ENCODE results near the gene GLYATL2.

Gene GLYATL2

DNA sequence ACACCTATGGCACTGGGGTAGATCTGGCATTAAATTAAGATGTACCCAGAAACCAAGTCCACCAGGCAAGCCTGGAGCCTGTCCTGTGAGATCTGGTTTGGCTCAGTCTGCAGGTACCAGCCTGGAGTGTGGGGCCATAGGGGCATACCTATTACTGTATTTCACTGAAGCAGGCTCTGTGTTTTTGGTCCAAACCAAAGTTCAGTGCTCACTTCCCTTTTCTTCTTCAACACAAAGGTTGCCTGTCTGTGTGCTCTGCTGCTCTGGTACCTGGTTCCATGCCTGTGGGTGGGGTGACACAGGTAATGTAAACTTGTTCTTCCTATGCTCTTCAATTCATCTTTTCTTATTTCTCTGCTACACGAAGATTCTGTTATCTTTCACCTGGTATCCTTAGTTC lies 19.8 kb upstream of the GLYATL2 start:
- no peak for DNase-seq (ENCODE audit: low spot score)
- Histone ChIP-seq H4K8ac (ENCODE audit: low read depth, low read length) (no peak overlapping the region), H3K27me3 (ENCODE audit: control insufficient read depth in 3 of 3, insufficient read depth in 3 of 3, low read depth in 1 of 3, low read length in 3 of 3) (no peaks in the 10 kb centered on the region), H3K4me1 (ENCODE audit: control insufficient read depth in 2 of 2, insufficient read depth in 1 of 2, low read depth in 1 of 2, low read length in 2 of 2) (no peaks in the 10 kb centered on the region), H3K4ac (ENCODE audit: low read length) (no peak overlapping the region), H2BK5ac (ENCODE audit: low read length) (no peak overlapping the region), H2AK5ac (ENCODE audit: low read depth, low read length) (no peak overlapping the region), H2BK15ac (ENCODE audit: low read length) (no peak overlapping the region), H3K18ac (ENCODE audit: low read length) (no peak overlapping the region), H2AFZ (ENCODE audit: low read length) (no peak overlapping the region), H3K27ac (replicated peaks; ENCODE audit: low read length) (no peak overlapping the region), H3K9ac (ENCODE audit: low read depth, low read length, poor library complexity) (no peak overlapping the region), H2BK120ac (ENCODE audit: low read depth, low read length) (no peak overlapping the region), H3K36me3 (replicated peaks in 1 of 2; ENCODE audit: control insufficient read depth in 2 of 2, insufficient read depth in 2 of 2, low read length in 2 of 2) (no peaks in the 10 kb centered on the region), H3K9me3 (replicated peaks in 1 of 2; ENCODE audit: control insufficient read depth in 2 of 2, insufficient read depth in 1 of 2, low read depth in 1 of 2, low read length in 2 of 2) (peaks cover 0 to 12% of the 10 kb centered on the region in 2 donors), H2BK12ac (ENCODE audit: low read length) (no peak overlapping the region), H3K23ac (ENCODE audit: low read depth, low read length, poor library complexity) (no peak overlapping the region), H4K91ac (ENCODE audit: low read depth, low read length, poor library complexity) (no peak overlapping the region), H3K4me3 (ENCODE audit: low read length in 2 of 2) (peak overlapping the region in 1 of 2 donors; percentile 63), H3K14ac (ENCODE audit: low read length) (no peak overlapping the region), H3K4me2 (ENCODE audit: insufficient read depth, low read length, poor library complexity, severe bottlenecking) (no peak overlapping the region), H3K79me1 (ENCODE audit: low read depth, low read length) (no peaks in the 10 kb centered on the region)
- WGBS, 2 donors (ENCODE audit: extremely low coverage in 2 of 2, insufficient read length in 2 of 2, insufficient replicate concordance in 1 of 2): no CpG with 5 or more reads among the region's 1 CpG

GRCh38 chr11:58863697-58864096 lies 19.2 kb upstream of the GLYATL2 start:
- Histone ChIP-seq H3K4ac (ENCODE audit: low read length) (no peak overlapping the region), H3K4me3 (ENCODE audit: low read length in 2 of 2) (peak overlapping the region in 1 of 2 donors; percentile 37), H3K23ac (ENCODE audit: low read depth, low read length, poor library complexity) (no peak overlapping the region), H2BK5ac (ENCODE audit: low read length) (no peak overlapping the region), H2BK15ac (ENCODE audit: low read length) (no peak overlapping the region), H3K9me3 (replicated peaks in 1 of 2; ENCODE audit: control insufficient read depth in 2 of 2, insufficient read depth in 1 of 2, low read depth in 1 of 2, low read length in 2 of 2) (peaks cover 0 to 12% of the 10 kb centered on the region in 2 donors), H3K27ac (replicated peaks; ENCODE audit: low read length) (no peak overlapping the region), H2BK120ac (ENCODE audit: low read depth, low read length) (no peak overlapping the region), H4K8ac (ENCODE audit: low read depth, low read length) (no peak overlapping the region), H3K4me2 (ENCODE audit: insufficient read depth, low read length, poor library complexity, severe bottlenecking) (no peak overlapping the region), H3K14ac (ENCODE audit: low read length) (no peak overlapping the region), H2BK12ac (ENCODE audit: low read length) (no peak overlapping the region), H3K79me1 (ENCODE audit: low read depth, low read length) (no peaks in the 10 kb centered on the region), H3K9ac (ENCODE audit: low read depth, low read length, poor library complexity) (no peak overlapping the region), H2AK5ac (ENCODE audit: low read depth, low read length) (no peak overlapping the region), H2AFZ (ENCODE audit: low read length) (no peak overlapping the region), H3K27me3 (ENCODE audit: control insufficient read depth in 3 of 3, insufficient read depth in 3 of 3, low read depth in 1 of 3, low read length in 3 of 3) (no peaks in the 10 kb centered on the region), H3K18ac (ENCODE audit: low read length) (no peak overlapping the region), H3K4me1 (ENCODE audit: control insufficient read depth in 2 of 2, insufficient read depth in 1 of 2, low read depth in 1 of 2, low read length in 2 of 2) (no peaks in the 10 kb centered on the region), H3K36me3 (replicated peaks in 1 of 2; ENCODE audit: control insufficient read depth in 2 of 2, insufficient read depth in 2 of 2, low read length in 2 of 2) (no peaks in the 10 kb centered on the region), H4K91ac (ENCODE audit: low read depth, low read length, poor library complexity) (no peak overlapping the region)
- no CpG with 5 or more reads among the region's 1 CpG for WGBS, 2 donors (ENCODE audit: extremely low coverage in 2 of 2, insufficient read length in 2 of 2, insufficient replicate concordance in 1 of 2)
- DNase-seq (ENCODE audit: low spot score): no peak

DNA sequence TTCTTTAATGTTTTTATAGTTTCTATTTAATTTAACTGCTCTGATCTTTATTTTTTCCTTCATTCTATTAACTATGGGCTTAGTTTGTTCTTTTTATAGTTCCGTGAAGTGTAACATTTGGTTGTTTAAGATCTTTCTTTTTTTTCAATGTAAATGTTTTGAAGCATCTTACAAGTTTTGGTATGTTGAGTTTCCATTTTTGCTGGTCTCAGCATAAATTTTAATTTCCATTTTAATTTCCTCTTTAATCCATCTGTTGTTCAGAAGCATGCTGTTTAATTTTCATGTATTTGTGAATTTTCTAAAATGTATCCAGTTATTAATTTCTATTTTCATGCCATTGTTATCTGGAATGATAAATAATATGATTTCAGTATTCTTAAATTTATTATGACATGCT lies 17.0 kb upstream of the GLYATL2 start:
- Histone ChIP-seq H3K27ac (replicated peaks; ENCODE audit: low read length) (no peak overlapping the region), H3K9ac (ENCODE audit: low read depth, low read length, poor library complexity) (no peak overlapping the region), H3K4me1 (ENCODE audit: control insufficient read depth in 2 of 2, insufficient read depth in 1 of 2, low read depth in 1 of 2, low read length in 2 of 2) (no peaks in the 10 kb centered on the region), H3K14ac (ENCODE audit: low read length) (no peak overlapping the region), H4K8ac (ENCODE audit: low read depth, low read length) (no peak overlapping the region), H3K9me3 (replicated peaks in 1 of 2; ENCODE audit: control insufficient read depth in 2 of 2, insufficient read depth in 1 of 2, low read depth in 1 of 2, low read length in 2 of 2) (peaks cover 0 to 16% of the 10 kb centered on the region in 2 donors), H2BK12ac (ENCODE audit: low read length) (no peak overlapping the region), H2BK5ac (ENCODE audit: low read length) (no peak overlapping the region), H2AFZ (ENCODE audit: low read length) (no peak overlapping the region), H3K4me3 (ENCODE audit: low read length in 2 of 2) (no peak overlapping the region), H3K4ac (ENCODE audit: low read length) (no peak overlapping the region), H3K36me3 (replicated peaks in 1 of 2; ENCODE audit: control insufficient read depth in 2 of 2, insufficient read depth in 2 of 2, low read length in 2 of 2) (no peaks in the 10 kb centered on the region), H2AK5ac (ENCODE audit: low read depth, low read length) (no peak overlapping the region), H3K4me2 (ENCODE audit: insufficient read depth, low read length, poor library complexity, severe bottlenecking) (no peak overlapping the region), H4K91ac (ENCODE audit: low read depth, low read length, poor library complexity) (no peak overlapping the region), H2BK120ac (ENCODE audit: low read depth, low read length) (no peak overlapping the region), H3K18ac (ENCODE audit: low read length) (no peak overlapping the region), H2BK15ac (ENCODE audit: low read length) (no peak overlapping the region), H3K27me3 (ENCODE audit: control insufficient read depth in 3 of 3, insufficient read depth in 3 of 3, low read depth in 1 of 3, low read length in 3 of 3) (no peaks in the 10 kb centered on the region), H3K23ac (ENCODE audit: low read depth, low read length, poor library complexity) (no peak overlapping the region), H3K79me1 (ENCODE audit: low read depth, low read length) (peaks cover 1% of the 10 kb centered on the region)
- WGBS, 2 donors (ENCODE audit: extremely low coverage in 2 of 2, insufficient read length in 2 of 2, insufficient replicate concordance in 1 of 2): no CpG with 5 or more reads among the region's 1 CpG
- no peak for DNase-seq (ENCODE audit: low spot score)

DNA sequence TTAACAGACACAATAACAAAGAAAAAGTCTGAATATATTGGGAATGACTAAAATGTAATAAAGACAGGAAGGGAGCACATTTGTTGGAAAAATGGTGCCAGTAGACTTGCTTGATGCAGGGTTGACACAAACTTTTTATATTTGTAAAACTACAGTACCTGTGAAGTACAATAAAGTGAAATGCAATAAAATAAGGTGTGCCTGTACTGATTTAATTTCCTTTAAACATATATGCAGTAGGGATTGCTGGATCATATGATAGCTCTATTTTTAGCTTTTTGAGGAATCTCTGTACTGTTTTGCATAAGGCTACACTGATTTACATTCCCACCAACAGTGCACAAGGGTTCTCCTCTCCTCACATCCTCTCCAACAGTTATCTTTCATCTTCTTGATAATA lies 12.3 kb upstream of the GLYATL2 start:
- Histone ChIP-seq H3K9me3 (replicated peaks in 1 of 2; ENCODE audit: control insufficient read depth in 2 of 2, insufficient read depth in 1 of 2, low read depth in 1 of 2, low read length in 2 of 2) (peaks cover 0 to 6% of the 10 kb centered on the region in 2 donors), H3K4me1 (ENCODE audit: control insufficient read depth in 2 of 2, insufficient read depth in 1 of 2, low read depth in 1 of 2, low read length in 2 of 2) (no peaks in the 10 kb centered on the region), H4K8ac (ENCODE audit: low read depth, low read length) (no peak overlapping the region), H3K79me1 (ENCODE audit: low read depth, low read length) (peaks cover 1% of the 10 kb centered on the region), H3K9ac (ENCODE audit: low read depth, low read length, poor library complexity) (no peak overlapping the region), H3K4me2 (ENCODE audit: insufficient read depth, low read length, poor library complexity, severe bottlenecking) (no peak overlapping the region), H2AFZ (ENCODE audit: low read length) (no peak overlapping the region), H2BK15ac (ENCODE audit: low read length) (no peak overlapping the region), H3K18ac (ENCODE audit: low read length) (no peak overlapping the region), H3K23ac (ENCODE audit: low read depth, low read length, poor library complexity) (no peak overlapping the region), H2BK120ac (ENCODE audit: low read depth, low read length) (no peak overlapping the region), H3K4ac (ENCODE audit: low read length) (no peak overlapping the region), H3K27me3 (ENCODE audit: control insufficient read depth in 3 of 3, insufficient read depth in 3 of 3, low read depth in 1 of 3, low read length in 3 of 3) (no peaks in the 10 kb centered on the region), H3K36me3 (replicated peaks in 1 of 2; ENCODE audit: control insufficient read depth in 2 of 2, insufficient read depth in 2 of 2, low read length in 2 of 2) (no peaks in the 10 kb centered on the region), H2BK12ac (ENCODE audit: low read length) (no peak overlapping the region), H3K27ac (replicated peaks; ENCODE audit: low read length) (no peak overlapping the region), H3K4me3 (ENCODE audit: low read length in 2 of 2) (no peak overlapping the region), H2BK5ac (ENCODE audit: low read length) (no peak overlapping the region), H2AK5ac (ENCODE audit: low read depth, low read length) (no peak overlapping the region), H4K91ac (ENCODE audit: low read depth, low read length, poor library complexity) (no peak overlapping the region), H3K14ac (ENCODE audit: low read length) (no peak overlapping the region)
- DNase-seq (ENCODE audit: low spot score): no peak

All from neuronal stem cell (in vitro differentiated cells).